Liver (tissue), 3 donors: ENCODE data around the gene GPR146.

Experiments
- EGR1 ChIP-seq, 2 donors: IDR thresholded peaks; 2 replicates each; pipeline ENCODE4 v1.6.1; 2016 to 2018; ENCODE audit warnings: antibody characterized with exemption in 2 of 2, low read depth in 2 of 2
- FOXA1 ChIP-seq: IDR thresholded peaks from 2 replicates; pipeline ENCODE4 v1.6.1; 2016; ENCODE audit warnings: antibody characterized with exemption
- GABPA ChIP-seq, 2 donors: IDR thresholded peaks in 1 of 2; conservative IDR thresholded peaks in 1 of 2; 2 replicates each; pipeline ENCODE4 v1.6.1; 2016; ENCODE audit warnings: antibody characterized with exemption in 2 of 2, mild to moderate bottlenecking in 1 of 2, moderate library complexity in 1 of 2
- HNF4G ChIP-seq: IDR thresholded peaks from 2 replicates; pipeline ENCODE4 v1.6.1; 2016; ENCODE audit warnings: antibody characterized with exemption
- JUND ChIP-seq, 2 donors: IDR thresholded peaks; 2 replicates each; pipeline ENCODE4 v1.6.1; 2016; ENCODE audit warnings: antibody characterized with exemption in 2 of 2
- RAD21 ChIP-seq, 2 donors: IDR thresholded peaks; 2 replicates each; pipeline ENCODE4 v1.6.1; 2016; ENCODE audit warnings: antibody characterized with exemption in 2 of 2, mild to moderate bottlenecking in 2 of 2
- SP1 ChIP-seq: IDR thresholded peaks from 2 replicates; pipeline ENCODE4 v1.6.1; 2018; ENCODE audit warnings: antibody characterized with exemption, mild to moderate bottlenecking
- YY1 ChIP-seq: IDR thresholded peaks from 2 replicates; pipeline ENCODE4 v1.6.1; 2016; ENCODE audit warnings: antibody characterized with exemption, mild to moderate bottlenecking
- TF ChIP-seq, protein P1 (sequence below): IDR thresholded peaks from 2 replicates; pipeline ENCODE4 v1.6.1; 2016; ENCODE audit warnings: antibody characterized with exemption, mild to moderate bottlenecking
- TF ChIP-seq, protein P2 (sequence below): fragments of 150-350 bp; IDR thresholded peaks from 2 replicates; pipeline ENCODE4 v1.5.1; 2017; ENCODE audit warnings: improper control_type of control experiment, low read depth, low read length; ENCODE audit not compliant: missing input control
- TF ChIP-seq, protein P3 (sequence below): IDR thresholded peaks from 2 replicates; pipeline ENCODE4 v1.6.1; 2016; ENCODE audit warnings: antibody characterized with exemption
- TF ChIP-seq, protein P4 (sequence below): IDR thresholded peaks from 2 replicates; pipeline ENCODE4 v1.6.1; 2016; ENCODE audit warnings: antibody characterized with exemption
- donor health status: healthy.
- donor health status: healthy.

DNA sequence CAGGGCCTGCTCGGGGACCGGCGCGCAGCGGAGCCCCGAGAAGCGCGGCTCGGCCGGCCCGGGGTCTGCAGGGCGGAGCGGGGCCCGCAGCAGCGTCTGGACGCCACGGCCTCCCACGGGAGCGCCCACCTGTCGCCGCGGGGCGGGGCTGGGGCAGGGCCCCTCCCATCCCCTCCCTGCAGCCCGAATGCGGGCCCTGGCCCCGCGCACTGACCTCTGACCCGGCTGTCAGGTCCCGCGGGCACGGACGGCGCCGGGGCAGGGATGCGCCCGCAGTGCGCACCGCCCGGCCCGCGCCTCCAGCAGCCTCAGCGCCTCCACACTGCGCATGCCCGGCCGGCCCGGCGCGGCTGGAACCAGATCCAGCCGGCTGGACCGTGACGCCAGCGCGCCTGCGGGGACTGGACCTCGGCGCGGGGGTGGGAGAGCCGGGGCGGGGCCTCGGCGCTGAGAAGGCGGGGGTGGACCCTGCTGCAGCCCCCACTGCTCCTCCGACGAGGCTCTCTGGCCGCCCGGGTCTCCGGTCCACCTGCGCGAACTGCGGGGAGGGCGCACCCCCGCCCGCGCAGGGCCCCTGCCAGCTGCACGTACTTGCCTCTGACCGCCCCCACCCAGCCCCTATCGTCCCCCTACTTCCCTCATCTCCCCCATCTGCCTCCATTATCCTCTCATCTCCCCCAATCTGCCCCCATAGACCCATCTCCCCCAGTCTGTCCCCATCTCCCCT is 16.1 kb upstream of the GPR146 start:
- TF ChIP-seq, protein P1, sequence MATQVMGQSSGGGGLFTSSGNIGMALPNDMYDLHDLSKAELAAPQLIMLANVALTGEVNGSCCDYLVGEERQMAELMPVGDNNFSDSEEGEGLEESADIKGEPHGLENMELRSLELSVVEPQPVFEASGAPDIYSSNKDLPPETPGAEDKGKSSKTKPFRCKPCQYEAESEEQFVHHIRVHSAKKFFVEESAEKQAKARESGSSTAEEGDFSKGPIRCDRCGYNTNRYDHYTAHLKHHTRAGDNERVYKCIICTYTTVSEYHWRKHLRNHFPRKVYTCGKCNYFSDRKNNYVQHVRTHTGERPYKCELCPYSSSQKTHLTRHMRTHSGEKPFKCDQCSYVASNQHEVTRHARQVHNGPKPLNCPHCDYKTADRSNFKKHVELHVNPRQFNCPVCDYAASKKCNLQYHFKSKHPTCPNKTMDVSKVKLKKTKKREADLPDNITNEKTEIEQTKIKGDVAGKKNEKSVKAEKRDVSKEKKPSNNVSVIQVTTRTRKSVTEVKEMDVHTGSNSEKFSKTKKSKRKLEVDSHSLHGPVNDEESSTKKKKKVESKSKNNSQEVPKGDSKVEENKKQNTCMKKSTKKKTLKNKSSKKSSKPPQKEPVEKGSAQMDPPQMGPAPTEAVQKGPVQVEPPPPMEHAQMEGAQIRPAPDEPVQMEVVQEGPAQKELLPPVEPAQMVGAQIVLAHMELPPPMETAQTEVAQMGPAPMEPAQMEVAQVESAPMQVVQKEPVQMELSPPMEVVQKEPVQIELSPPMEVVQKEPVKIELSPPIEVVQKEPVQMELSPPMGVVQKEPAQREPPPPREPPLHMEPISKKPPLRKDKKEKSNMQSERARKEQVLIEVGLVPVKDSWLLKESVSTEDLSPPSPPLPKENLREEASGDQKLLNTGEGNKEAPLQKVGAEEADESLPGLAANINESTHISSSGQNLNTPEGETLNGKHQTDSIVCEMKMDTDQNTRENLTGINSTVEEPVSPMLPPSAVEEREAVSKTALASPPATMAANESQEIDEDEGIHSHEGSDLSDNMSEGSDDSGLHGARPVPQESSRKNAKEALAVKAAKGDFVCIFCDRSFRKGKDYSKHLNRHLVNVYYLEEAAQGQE, result no peak
- TF ChIP-seq, protein P2, sequence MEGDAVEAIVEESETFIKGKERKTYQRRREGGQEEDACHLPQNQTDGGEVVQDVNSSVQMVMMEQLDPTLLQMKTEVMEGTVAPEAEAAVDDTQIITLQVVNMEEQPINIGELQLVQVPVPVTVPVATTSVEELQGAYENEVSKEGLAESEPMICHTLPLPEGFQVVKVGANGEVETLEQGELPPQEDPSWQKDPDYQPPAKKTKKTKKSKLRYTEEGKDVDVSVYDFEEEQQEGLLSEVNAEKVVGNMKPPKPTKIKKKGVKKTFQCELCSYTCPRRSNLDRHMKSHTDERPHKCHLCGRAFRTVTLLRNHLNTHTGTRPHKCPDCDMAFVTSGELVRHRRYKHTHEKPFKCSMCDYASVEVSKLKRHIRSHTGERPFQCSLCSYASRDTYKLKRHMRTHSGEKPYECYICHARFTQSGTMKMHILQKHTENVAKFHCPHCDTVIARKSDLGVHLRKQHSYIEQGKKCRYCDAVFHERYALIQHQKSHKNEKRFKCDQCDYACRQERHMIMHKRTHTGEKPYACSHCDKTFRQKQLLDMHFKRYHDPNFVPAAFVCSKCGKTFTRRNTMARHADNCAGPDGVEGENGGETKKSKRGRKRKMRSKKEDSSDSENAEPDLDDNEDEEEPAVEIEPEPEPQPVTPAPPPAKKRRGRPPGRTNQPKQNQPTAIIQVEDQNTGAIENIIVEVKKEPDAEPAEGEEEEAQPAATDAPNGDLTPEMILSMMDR, result no peak
- TF ChIP-seq JUND (IDR thresholded peaks at IDR 0.05) (no peak), FOXA1 (peak; percentile 6), RAD21 (IDR thresholded peaks at IDR 0.05) (no peak), EGR1 (IDR thresholded peaks at IDR 0.05; ENCODE audit: low read depth in 2 of 2) (peak in 1 of 2 donors; percentile 93), YY1 (no peak), GABPA (IDR thresholded peaks at IDR 0.05 in 1 of 2, conservative IDR thresholded peaks at IDR 0.05 in 1 of 2) (no peak), SP1 (no peak), HNF4G (no peak)
- TF ChIP-seq, protein P3, sequence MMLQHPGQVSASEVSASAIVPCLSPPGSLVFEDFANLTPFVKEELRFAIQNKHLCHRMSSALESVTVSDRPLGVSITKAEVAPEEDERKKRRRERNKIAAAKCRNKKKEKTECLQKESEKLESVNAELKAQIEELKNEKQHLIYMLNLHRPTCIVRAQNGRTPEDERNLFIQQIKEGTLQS, result no peak
- TF ChIP-seq, protein P4, sequence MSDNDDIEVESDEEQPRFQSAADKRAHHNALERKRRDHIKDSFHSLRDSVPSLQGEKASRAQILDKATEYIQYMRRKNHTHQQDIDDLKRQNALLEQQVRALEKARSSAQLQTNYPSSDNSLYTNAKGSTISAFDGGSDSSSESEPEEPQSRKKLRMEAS, result no peak
